GM12878 (cell line): ENCODE data around the gene ADAMTSL3.

Experiments
- HDAC6 ChIP-seq: fragments of 200-600 bp; sonication (generic); IDR thresholded peaks from one replicate; pipeline ENCODE4 v1.8.0; 2017; ENCODE audit warnings: antibody characterized with exemption; ENCODE audit not compliant: unreplicated experiment
- MXI1 ChIP-seq: fragments of 150-350 bp; IDR thresholded peaks from 2 replicates; pipeline ENCODE4 v1.6.1; 2011; ENCODE audit warnings: low read depth, mild to moderate bottlenecking, inconsistent platforms, low read length, improper control_type of control experiment
- NFYB ChIP-seq: IDR thresholded peaks from 2 replicates; pipeline ENCODE4 v1.6.1; 2011; ENCODE audit warnings: low read depth, mild to moderate bottlenecking, low read length, improper control_type of control experiment, moderate library complexity; ENCODE audit not compliant: insufficient read depth
- POLR2AphosphoS2 ChIP-seq: IDR thresholded peaks from 2 replicates; pipeline ENCODE4 v1.6.1; 2011; ENCODE audit warnings: low read depth, mild to moderate bottlenecking, low read length, improper control_type of control experiment, moderate library complexity
- TF ChIP-seq, protein P1 (sequence below), 3 experiments: IDR thresholded peaks in 2 of 3; conservative IDR thresholded peaks in 1 of 3; 2 replicates each; pipeline ENCODE4 v1.5.1; 2011; ENCODE audit warnings: low read depth in 3 of 3, low read length in 3 of 3, mild to moderate bottlenecking in 3 of 3, control low read depth in 2 of 3, moderate library complexity in 2 of 3, inconsistent platforms in 1 of 3, mixed read lengths in 1 of 3; ENCODE audit not compliant: control insufficient read depth in 2 of 3, insufficient read depth in 1 of 3; ENCODE audit errors: extremely low read depth in 1 of 3
- TF ChIP-seq, protein P2 (sequence below): IDR thresholded peaks from 2 replicates; pipeline ENCODE4 v1.6.1; 2011; ENCODE audit warnings: low read depth, mild to moderate bottlenecking, low read length, moderate library complexity, borderline replicate concordance; ENCODE audit errors: extremely low read depth

DNA sequence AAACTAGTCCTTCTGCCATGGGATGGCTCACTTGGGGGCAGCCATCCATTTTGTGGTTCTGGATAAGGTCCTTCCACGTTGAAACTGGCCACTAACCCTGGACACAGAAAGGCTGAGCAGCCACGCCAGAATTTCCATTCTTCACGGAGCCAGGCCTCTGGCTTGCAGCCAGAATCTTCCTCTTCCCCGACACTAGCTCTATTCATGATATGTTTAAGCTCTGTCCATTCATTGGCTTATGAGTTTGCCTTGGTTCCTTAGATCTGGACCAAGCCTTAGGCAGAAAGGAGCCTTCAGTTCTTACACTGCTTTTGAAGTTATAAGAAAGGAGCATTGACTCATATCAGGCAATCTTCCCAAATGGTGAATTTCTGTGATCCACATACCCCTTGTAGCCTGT lies 293.2 kb downstream of the ADAMTSL3 start:
- TF ChIP-seq, protein P1, sequence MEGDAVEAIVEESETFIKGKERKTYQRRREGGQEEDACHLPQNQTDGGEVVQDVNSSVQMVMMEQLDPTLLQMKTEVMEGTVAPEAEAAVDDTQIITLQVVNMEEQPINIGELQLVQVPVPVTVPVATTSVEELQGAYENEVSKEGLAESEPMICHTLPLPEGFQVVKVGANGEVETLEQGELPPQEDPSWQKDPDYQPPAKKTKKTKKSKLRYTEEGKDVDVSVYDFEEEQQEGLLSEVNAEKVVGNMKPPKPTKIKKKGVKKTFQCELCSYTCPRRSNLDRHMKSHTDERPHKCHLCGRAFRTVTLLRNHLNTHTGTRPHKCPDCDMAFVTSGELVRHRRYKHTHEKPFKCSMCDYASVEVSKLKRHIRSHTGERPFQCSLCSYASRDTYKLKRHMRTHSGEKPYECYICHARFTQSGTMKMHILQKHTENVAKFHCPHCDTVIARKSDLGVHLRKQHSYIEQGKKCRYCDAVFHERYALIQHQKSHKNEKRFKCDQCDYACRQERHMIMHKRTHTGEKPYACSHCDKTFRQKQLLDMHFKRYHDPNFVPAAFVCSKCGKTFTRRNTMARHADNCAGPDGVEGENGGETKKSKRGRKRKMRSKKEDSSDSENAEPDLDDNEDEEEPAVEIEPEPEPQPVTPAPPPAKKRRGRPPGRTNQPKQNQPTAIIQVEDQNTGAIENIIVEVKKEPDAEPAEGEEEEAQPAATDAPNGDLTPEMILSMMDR (IDR thresholded peaks at IDR 0.05 in 2 of 3, conservative IDR thresholded peaks at IDR 0.05 in 1 of 3; ENCODE audit: control insufficient read depth in 2 of 3, extremely low read depth in 1 of 3, insufficient read depth in 1 of 3, low read depth in 3 of 3, low read length in 3 of 3) = no peak
- TF ChIP-seq POLR2AphosphoS2 = no peak
- TF ChIP-seq HDAC6 = no peak
- no peak for TF ChIP-seq NFYB
- TF ChIP-seq MXI1 = no peak
- TF ChIP-seq, protein P2, sequence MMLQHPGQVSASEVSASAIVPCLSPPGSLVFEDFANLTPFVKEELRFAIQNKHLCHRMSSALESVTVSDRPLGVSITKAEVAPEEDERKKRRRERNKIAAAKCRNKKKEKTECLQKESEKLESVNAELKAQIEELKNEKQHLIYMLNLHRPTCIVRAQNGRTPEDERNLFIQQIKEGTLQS = no peak
